GM18498 (cell line): Measurements from ENCODE around the gene FBXO44.

Source experiments
- ATAC-seq: cut with Tn5 transposase; IDR thresholded peaks from one replicate; pipeline ENCODE4 v1.9.1; 2021; ENCODE audit warnings: mild to moderate bottlenecking, moderate library complexity; ENCODE audit not compliant: unreplicated experiment

FBXO44 gene

DNA sequence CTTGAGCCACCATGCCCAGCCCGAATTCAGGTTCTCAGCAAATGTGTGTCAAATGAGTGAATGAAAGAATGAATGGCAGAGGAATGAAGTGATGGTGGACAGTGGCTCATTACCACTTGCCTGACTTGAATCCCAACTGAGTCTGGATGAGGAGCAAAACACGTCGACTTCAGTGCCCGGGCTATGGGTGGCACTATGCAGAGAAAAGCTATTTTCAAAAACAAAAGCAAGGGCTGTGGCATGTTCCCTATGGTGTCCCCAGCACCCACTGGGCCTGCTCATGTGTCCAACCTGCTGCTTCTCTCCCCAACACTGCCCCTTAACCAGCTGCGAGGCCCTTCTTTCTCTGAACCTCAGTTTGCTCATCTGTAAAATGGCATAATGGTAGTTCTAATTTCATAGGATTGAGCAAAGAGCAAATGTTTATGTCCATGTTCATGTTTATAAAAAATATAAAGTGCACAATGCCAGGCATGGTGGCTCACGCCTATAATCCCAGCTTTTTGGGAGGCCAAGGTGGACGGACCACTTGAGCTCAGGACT is 30.6 kb downstream of the FBXO44 start:
- ATAC-seq: no peak

- ATAC-seq: no peak
Measured at GRCh38 chr1:11688506-11688905, 33.8 kb downstream of the FBXO44 start.

DNA sequence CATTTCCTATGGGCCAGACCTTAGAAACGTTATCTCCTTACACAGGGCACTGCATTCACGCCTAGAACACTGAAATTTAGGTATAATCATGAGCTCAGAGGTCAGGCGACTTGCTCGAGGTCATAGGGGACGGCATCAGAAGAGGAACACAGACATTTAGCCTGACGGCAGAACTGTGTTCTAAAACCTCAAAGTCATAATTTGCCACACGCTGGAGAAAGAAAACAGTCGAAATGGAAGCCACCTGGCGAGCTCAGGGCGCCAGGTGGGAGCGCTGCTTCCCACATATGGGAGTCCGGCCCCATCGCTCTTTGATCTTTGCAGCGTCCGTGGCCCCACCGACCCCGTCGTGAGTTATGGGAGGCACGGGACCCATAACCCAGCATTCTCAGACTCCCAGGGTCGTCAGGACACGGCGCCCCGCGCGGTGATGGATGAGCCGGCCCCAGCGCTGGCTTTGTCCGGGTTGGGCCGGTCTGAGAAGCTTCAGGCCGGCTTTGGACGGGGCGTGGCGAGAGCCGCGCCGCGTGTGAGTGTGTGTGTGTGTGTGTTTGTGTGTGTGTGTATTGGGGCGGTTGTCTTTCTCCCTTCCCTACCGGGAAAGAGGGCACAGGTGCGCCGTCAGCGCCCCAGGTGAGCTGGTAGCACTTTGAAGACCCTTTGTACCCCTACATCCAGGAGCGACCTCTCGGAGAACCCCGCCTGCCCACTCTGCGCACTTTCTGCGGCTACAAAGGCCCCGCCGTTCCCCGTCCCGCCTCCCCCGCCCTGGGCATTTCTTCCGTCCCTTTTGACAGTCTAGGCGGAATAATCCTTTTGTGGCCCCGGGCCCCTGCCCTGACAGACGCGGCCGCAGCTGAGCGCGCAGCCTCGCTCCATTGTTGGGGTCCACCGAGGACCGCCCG is 36.0 kb downstream of the FBXO44 start:
- ATAC-seq: no peak

DNA sequence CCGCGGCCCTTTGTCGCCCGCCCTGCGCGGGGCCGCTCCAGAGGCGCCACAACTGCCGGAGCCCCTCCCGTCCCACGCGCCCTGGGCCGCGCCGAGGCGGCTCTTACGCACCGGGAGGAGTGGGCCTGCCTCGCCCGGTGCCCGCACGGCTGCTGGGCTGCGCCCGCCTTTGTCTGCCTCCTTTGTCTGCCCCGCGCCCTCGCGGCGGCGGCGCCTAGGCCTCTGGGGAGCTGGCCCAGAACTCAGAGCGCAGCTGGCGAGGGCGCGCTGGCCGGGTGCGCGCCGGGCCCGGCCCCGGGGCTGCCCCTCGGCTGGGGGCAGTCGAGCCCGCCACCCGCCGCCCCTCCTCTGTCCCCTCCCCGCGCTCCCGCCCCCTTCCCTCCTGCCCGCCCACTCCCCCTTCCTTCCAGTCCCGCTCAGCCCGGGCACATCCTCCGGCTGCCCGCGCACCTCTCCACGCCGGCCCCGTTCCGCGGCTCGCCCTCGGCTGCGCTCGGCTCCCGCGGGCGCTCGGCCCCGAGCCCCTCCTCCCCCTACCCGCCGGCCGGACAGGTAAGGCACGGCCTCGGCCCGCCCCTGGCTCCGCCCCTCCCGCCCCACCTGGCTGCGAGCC is 36.7 kb downstream of the FBXO44 start, which contains the start of gene DRAXIN:
TSS of gene DRAXIN (plus strand) at position 409 of the 613 bp plus-strand sequence. CDS start 14,549 bp downstream, outside the sequence.
- ATAC-seq: no peak

DNA sequence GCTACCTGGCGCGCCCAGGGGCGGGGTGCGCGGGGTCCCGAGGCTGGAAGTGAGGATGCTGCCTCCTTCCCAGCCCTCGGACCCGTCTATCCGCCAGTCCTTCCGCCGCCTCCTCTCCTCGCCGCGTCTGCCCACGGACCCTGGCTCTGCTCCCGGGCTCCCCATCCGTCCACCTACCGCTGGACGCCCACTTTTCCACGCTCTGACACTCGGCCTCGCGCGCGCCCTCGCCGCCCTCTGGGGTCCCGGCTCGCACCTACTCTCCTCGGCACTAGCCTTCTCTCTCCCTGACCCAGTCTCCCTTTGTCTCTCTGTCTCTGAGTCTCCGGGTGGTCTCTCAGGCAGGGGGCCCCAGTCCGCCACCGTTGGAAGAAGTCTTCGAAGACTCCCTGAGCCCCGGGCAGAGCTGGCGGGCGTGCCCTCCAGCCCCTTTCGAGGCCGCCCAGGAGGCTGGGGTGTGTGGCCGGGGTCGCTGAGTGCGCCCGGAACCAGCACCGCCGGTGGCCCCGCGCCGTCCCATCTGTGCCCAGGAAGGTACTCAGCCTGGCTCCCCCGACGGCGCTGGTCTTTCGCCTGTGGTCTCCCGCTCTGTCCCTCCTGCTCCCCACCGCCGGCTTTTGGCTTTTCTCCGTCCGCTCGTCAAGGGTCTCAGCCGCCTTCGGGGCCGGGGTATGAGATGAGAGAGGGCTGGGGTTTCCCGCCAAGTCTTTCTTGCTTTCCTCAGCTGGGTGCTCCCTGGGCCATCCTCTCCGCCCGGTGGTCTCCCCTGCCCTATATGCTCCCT is 37.4 kb downstream of the FBXO44 start:
- no peak for ATAC-seq

DNA sequence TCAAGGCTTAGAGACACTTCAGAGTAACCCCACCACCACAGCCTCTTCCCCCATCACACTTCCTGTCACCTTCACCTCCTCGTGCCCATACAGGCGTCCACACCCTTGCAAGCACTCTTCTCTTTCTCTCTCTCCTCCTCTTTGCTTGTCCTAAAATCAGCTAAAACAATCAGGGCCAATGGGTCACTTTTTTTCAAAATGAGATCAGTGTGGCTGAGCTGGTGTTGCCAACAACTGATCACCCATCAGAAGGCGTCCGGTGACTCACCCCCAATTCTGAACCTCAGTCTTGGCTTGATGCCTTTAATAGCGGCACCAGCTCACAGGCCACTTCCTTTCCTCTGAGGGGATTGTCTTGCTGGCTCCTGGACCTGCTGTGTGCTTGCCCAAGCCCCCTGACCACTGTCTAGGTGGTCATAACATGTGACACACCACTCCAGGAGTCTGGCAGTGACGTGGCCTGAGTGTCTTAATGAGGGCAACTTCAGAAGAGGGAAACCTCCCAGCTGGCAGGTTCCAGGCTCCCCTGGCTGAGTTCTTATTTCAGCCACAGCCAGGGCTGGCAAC is 38.4 kb downstream of the FBXO44 start:
- ATAC-seq: no peak

DNA sequence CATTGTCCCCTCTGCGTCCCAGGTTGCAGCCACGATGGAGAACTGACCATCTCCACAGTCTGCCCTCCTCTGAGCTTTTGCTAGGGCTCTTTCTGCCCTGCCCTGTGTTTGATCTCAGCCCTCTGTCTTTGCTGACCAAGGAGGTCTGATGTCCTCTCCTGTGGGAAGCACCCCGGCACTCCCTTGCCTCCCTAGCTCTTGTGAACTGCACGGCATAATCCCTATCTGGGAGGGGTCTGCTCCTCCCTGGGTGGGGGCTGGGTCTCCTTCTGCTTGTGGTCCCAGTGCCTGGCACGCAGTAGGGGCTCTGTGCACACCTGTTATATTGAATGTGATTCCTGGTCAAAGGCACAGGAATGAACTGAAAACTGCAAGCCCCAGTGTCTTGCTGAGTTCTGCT is 39.2 kb downstream of the FBXO44 start:
- no peak for ATAC-seq

DNA sequence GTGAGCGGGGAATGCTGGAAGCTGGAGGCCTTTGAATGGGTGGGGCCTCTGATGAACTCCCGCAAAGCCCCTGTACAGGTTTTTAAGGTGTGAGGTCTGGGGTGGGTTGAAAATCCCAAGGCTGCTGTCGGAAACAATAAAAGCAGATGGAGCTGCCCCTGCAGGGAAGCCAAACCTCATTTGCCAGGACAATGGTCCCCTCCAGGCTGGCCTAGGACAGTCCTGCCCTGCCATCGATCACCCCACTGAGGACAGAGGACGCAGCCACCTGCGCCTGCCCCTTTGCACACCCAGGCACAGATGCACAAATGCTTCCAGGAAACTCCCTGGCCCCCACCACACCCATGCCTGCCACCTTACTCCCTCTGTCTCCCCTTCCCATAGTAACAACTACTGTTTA is 41.2 kb downstream of the FBXO44 start:
- ATAC-seq: no peak

DNA sequence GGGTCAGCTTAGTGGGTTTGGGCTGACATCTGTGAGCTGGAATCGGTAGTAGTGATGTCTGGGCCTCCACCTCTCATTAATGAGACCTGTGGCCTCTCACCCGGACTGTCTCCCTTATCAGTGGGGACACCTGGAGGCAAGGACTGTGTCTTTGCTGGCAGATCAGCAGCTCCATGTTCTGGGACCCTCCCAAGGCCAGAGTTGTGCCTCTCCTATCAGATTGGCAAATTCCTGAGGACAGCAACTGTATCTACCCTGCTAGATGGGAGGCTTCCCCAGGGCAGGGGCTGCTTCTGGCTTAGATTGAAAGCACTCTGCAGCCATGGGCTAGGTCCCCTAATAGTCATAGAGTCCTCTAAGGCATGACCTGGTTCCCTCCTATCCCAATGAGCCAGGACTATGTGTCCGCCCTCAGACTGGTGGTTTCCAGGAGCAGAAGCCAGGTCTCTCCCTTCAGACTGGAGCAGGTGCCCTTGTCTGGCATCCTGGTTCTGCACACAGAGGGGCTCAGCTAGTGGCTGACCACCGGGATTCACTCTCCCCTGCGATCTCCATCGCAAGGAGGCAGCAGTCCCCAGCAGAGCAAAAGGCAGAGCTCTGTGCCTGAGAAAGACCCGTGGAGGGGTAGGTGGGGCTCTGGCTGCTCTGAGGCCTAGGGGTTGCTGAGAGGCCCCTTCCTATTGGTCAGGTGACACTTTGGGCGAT is 42.7 kb downstream of the FBXO44 start:
- no peak for ATAC-seq

- no peak for ATAC-seq
Measured at GRCh38 chr1:11697893-11698210, 43.2 kb downstream of the FBXO44 start.

DNA sequence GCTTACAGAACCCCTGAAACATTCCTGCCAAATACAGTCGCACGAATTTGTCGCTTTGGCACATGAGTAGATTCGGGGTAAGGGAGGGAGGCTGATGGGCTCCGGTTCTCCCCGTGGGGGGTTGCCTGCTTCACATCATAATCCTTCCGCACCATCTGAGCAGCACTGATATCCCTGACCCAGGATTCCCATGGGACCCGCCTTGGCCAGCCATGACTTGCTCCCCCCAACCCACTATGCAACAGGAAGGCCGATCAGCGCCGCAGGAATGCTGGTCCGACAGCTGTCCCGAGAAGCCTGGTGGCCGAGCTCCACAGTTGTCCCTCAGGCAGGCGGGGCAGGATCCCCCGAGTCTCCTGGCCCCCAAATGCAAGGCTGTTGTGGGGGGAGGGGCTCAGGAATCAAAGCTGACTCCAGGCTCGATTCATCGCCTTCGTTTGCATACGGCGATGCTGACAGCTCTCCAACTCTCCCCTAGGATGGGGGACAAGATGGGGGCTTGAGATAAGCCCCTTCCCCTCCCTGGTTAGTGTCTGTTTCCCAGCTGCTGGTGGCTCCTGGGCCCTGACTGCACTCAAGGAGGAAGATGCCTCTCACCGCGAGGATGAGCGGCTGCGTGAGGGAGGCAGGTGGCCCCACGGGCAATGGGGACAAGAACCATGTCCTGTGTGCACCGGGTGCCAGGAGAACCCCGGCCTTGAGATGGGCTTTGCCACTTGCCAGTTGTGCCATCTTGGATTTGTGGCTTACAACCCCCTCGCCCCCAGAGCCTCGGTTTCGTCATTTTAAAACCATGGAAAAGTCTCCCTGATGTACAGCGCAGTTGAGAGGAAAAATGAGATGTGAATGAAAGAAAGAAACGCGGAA is 46.2 kb downstream of the FBXO44 start:
- no peak for ATAC-seq

DNA sequence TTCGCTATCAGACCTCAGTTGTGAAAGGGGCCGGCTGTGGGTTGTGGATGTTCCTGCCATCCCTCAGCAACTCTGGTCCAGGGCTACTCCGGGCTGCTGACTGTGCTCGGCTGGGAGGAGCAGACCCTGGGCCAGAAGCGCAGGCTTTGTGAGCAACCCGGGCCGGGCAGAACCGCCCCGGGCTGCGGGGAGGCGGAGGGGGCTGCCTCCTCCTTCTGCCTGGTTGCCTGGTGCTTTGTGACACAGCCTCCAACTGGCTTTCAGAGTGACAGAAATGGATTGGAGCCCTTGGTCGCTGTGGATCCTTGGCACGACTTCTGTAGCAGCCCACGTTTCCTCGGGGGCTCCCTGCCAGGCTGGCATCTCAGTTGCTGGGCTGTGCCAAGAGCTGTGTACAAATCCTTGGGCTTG is 46.9 kb downstream of the FBXO44 start:
- no peak for ATAC-seq

GRCh38 chr1:11701981-11702803 is 47.5 kb downstream of the FBXO44 start:
- ATAC-seq: no peak

- ATAC-seq: no peak
Measured at GRCh38 chr1:11703357-11704193, 48.9 kb downstream of the FBXO44 start.

GRCh38 chr1:11704194-11704529 is 49.5 kb downstream of the FBXO44 start:
- no peak for ATAC-seq

GRCh38 chr1:11704691-11705475 is 50.2 kb downstream of the FBXO44 start:
- ATAC-seq: no peak

DNA sequence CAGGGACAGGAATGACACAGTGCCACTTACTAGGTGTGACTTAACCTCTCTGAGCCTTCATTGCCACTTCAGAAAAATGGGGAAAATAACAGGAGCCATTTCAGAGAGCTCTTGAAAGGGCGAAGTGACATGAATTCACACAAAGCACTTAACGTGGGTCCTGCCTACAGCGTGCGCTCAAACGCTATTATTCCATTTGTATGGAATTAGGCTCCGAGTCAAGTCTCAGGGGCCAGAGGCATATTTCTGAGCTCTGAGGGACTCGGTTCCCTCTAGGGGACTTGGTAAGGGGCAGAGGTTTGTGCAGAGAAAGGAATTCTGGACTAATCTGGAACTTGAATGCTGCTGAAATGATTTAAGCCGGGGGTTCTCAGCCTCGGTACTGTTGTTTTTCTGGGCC is 50.9 kb downstream of the FBXO44 start:
- ATAC-seq: no peak
